Esophagus squamous epithelium (tissue), 5 donors: Measurements from ENCODE around the gene CORO7. TPM values are rescaled to one million over a fixed set of nuclear protein-coding genes. Genes with fewer than 3 reads are reported as not detected.

Experiments
- DNase-seq: peaks from one replicate; lab custom pipeline; 2025; lab: John Stamatoyannopoulos, UW
- H3K27ac ChIP-seq, 4 donors: fragments of 200-600 bp; sonication (generic); one replicate each; pipeline ENCODE4 v1.5.1; 2016 to 2019; ENCODE audit warnings: mild to moderate bottlenecking in 1 of 4
- H3K27me3 ChIP-seq, 4 donors: fragments of 200-600 bp; sonication (generic); 1 replicate in 3 of 4; 2 replicates in 1 of 4; pipeline versions ENCODE4 v1.5.1 to v1.6.0; 2017 to 2021; ENCODE audit warnings: antibody characterized with exemption in 1 of 4
- H3K36me3 ChIP-seq, 3 donors: fragments of 200-600 bp; sonication (generic); one replicate each; pipeline ENCODE4 v1.5.1; 2016 to 2019
- H3K4me1 ChIP-seq, 3 donors: fragments of 200-600 bp; sonication (generic); one replicate each; pipeline ENCODE4 v1.5.1; 2017 to 2019
- H3K4me3 ChIP-seq, 4 donors: fragments of 200-600 bp; sonication (generic); 1 replicate in 3 of 4; 2 replicates in 1 of 4; pipeline ENCODE4 v1.5.1; 2016 to 2019; ENCODE audit warnings: mild to moderate bottlenecking in 2 of 4, moderate library complexity in 1 of 4
- H3K9me3 ChIP-seq, 3 donors: fragments of 200-600 bp; sonication (generic); one replicate each; pipeline ENCODE4 v1.5.1; 2016 to 2019
- POLR2A ChIP-seq, 4 donors: fragments of 450-650 bp; IDR thresholded peaks; one replicate each; pipeline ENCODE4 v1.6.1; 2017; ENCODE audit warnings: antibody characterized with exemption in 4 of 4, mild to moderate bottlenecking in 4 of 4, moderate library complexity in 3 of 4
- WGBS, 2 donors: methylation state at CpG; one replicate each; pipeline ENCODE4 v1.1.5; 2018; 5-methylcytosine and 5-hydroxymethylcytosine counted together
- intact Hi-C: fragments of 100-400 bp; cut with DNase I; formaldehyde crosslinking; loops from one replicate; pipeline ENCODE4 v1.15.0; 2022
- small RNA-seq, 4 donors: library from RNA; depleted of rRNA; stranded (forward); fragments of <200 nt; gene quantifications; one replicate each; pipeline ENCODE3, GENCODE V24; 2016
- total RNA-seq, 4 donors: library from RNA; depleted of rRNA; stranded (reverse); fragments of >200 nt; gene quantifications; one replicate each; pipeline ENCODE4 v1.1.0, GENCODE V29; 2016
- TF ChIP-seq, protein P1 (sequence below), 6 experiments: fragments of 450-650 bp in 4 of 6; fragments of 200-600 bp in 2 of 6; sonication (generic) in 2 of 6; IDR thresholded peaks; one replicate each; pipeline ENCODE4 v1.5.1; 2016 to 2019; ENCODE audit warnings: antibody characterized with exemption in 6 of 6, mild to moderate bottlenecking in 4 of 6, moderate library complexity in 4 of 6
- donor health status: DM: yes; HTN: yes; CAD: no.

Gene CORO7
- total RNA-seq, 4 donors from 2014 or later: 15.8 to 25.9 (median 17.8) TPM

DNA sequence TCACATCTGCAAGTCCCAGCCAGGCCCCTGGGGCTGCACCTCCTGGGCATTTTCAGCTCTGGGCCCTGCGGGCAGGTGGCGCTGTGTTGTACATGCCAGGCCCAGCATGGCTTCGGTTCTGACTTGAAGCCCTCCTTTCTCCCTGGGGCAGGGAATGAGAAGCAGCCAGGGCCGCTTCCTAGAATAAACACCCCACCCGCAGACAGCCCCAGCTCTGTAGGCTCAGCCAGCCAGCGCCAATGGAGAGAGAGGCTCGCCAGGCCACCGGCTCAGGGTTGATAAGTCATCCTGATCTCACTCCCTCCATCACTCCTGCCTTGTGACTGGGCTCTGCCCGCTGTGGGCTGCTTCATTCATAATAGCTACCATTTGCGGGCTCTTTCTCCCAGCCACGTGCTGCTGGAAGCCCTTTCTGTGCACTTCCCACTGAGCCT lies 106.5 kb downstream of the CORO7 start:
- H3K4me3 ChIP-seq: no peak overlapping the region
- TF ChIP-seq, protein P1, sequence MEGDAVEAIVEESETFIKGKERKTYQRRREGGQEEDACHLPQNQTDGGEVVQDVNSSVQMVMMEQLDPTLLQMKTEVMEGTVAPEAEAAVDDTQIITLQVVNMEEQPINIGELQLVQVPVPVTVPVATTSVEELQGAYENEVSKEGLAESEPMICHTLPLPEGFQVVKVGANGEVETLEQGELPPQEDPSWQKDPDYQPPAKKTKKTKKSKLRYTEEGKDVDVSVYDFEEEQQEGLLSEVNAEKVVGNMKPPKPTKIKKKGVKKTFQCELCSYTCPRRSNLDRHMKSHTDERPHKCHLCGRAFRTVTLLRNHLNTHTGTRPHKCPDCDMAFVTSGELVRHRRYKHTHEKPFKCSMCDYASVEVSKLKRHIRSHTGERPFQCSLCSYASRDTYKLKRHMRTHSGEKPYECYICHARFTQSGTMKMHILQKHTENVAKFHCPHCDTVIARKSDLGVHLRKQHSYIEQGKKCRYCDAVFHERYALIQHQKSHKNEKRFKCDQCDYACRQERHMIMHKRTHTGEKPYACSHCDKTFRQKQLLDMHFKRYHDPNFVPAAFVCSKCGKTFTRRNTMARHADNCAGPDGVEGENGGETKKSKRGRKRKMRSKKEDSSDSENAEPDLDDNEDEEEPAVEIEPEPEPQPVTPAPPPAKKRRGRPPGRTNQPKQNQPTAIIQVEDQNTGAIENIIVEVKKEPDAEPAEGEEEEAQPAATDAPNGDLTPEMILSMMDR (IDR thresholded peaks at IDR 0.05): peak; percentile 25 to 64 (median 44)
- TF ChIP-seq POLR2A (IDR thresholded peaks at IDR 0.05): no peak
- no peaks in the 10 kb centered on the region for H3K9me3 ChIP-seq
- H3K36me3 ChIP-seq: no peaks in the 10 kb centered on the region
- peak overlapping the region in 3 of 4 donors; percentile 6 to 53 (median 30) for H3K27ac ChIP-seq
- intact Hi-C loops: no loop called here
- DNase-seq: no peak
- peaks cover under 1 to 56% (median 21%) of the 10 kb centered on the region in 3 donors for H3K4me1 ChIP-seq
- 10% methylated on average over 2 of the region's 11 CpGs; no CpG with 5 or more reads in 1 of the 2 donors for WGBS, 2 donors
- peaks cover 0 to 19% (median 2%) of the 10 kb centered on the region in 4 donors for H3K27me3 ChIP-seq

DNA sequence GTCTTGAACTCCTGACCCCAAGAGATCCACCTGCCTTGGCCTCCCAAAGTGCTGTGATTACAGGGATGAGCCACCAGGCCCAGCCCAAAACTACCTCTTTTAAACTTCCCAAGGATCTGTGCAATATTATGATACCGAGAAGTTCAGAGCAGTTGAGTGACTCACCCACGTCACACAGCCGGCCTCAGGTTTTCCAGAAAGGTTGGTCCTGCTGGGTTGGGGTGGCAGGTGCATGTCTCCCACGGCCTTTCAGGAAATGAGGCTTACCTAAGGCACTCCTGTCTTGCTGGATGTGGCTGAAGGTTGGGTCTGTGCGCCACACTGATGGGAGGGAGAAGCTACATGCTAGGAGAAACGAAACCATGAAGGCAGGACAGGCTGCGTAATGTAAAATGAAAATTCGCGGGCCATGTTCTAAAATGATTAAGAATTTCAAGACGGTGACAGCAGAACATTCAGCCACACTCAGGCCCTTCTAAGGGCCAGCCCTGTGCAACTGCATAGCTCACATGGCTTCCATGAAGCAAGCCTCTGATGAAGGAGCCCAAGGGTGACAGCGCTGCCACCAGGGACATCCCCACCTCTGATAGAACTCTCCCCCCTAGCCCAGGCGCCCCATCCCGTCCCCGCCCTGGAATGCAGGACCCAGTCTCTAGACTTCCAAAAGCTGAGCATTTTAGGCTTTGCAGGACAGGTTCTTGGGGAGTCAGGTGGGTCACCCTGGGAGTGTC lies 107.1 kb downstream of the CORO7 start:
- peak overlapping the region in 3 of 4 donors; percentile 6 to 53 (median 19) for H3K27ac ChIP-seq
- no peaks in the 10 kb centered on the region for H3K9me3 ChIP-seq
- H3K36me3 ChIP-seq: no peaks in the 10 kb centered on the region
- H3K27me3 ChIP-seq: peaks cover 0 to 13% (median 0%) of the 10 kb centered on the region in 4 donors
- no peak overlapping the region for H3K4me3 ChIP-seq
- TF ChIP-seq, protein P1 (IDR thresholded peaks at IDR 0.05): no peak
- TF ChIP-seq POLR2A (IDR thresholded peaks at IDR 0.05): no peak
- DNase-seq: no peak
- 82 to 89% methylated on average over 4 to 9 of the region's 14 CpGs for WGBS, 2 donors
- H3K4me1 ChIP-seq: peaks cover 0 to 51% (median 21%) of the 10 kb centered on the region in 3 donors
- intact Hi-C loops: no loop called here

DNA sequence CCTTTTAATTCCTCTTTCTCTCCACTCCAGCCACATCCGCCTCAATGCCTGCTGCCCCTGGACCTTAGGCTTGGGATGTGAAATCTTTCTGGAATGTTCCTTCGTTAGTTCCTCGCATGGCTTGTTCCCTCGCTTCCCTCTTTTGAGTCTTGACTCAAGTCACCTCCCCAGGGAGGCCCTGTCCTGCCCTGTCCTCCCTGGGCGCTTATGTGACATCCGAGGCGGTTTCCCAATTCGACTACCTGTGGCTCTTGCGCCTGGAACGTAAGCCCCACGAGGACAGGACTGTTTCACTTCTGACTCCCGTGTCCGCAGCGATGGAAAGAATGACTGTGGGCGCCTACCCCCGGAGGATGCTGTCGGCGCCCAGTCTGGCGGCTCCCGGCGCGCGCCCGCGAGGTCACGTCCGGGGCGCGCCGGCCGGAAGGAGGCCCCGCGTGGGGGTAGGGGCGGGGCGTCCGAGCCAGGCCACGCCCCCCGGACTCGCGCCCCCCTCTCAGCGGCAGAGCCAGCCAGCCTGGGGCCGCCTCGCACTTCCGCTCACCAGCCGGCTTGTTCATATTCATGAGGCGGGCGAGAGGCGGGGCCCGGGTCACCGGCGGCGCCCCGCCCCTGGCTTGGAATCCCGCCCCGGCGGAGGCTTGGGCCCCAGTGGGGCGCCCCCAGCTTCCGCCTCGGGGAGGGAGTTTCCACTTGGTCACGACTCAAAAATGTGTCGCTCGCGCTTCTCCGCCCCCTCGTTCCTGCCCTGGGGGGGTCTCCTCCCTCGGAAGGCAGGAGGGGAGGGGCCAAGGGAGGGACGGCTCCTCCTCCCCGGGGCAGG lies 109.0 kb downstream of the CORO7 start:
- Histone ChIP-seq H3K36me3 (no peaks in the 10 kb centered on the region), H3K9me3 (no peaks in the 10 kb centered on the region), H3K27me3 (no peaks in the 10 kb centered on the region), H3K4me1 (peaks cover 0 to 42% (median 17%) of the 10 kb centered on the region in 3 donors), H3K27ac (peak overlapping the region; percentile 74 to 89 (median 79)), H3K4me3 (peak overlapping the region; percentile 41 to 69 (median 48))
- TF ChIP-seq, protein P1 (IDR thresholded peaks at IDR 0.05): peak in 1 of 6 experiments; percentile 3
- peak in 2 of 4 donors; percentile 22 to 57 for TF ChIP-seq POLR2A (IDR thresholded peaks at IDR 0.05)
- intact Hi-C loops: no loop called here
- 13 to 24% methylated on average over 8 to 14 of the region's 68 CpGs for WGBS, 2 donors
- peak; percentile 69 for DNase-seq

DNA sequence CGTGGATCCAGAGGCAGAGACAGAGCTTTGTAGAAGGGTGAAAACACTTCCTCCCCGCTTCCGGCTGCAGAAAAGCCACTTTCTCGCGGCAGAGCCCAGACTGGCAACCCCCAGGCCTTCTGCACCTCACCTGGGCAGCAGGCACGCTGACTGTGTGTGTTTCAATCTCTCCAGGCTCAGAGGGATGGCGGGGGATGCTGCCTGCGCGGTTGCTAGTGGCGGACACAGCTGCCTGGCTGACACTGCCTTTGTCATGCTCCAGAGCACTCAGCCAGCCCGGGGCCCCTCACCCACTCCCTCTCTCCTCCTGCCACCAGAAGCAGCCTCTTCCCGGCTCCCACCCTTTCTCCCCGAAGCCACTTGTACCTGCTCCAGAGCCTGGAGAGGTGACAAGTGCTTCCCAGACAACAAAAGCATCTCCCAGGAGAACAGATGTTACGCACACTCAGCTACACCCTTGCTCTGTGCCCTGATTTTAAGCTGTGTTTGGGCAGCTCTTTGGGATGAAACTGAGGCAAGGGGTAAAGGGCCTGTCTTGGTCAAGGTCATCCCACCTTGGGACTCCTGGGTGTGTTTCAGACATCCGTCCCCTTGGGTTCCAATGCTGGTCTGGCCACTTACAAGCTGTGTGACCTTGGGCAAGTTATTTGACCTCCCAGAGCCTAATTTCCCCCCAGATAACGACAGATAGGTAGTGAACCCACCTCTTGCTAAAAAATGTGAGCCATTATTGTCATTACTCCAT lies 109.8 kb downstream of the CORO7 start:
- TF ChIP-seq POLR2A (IDR thresholded peaks at IDR 0.05): no peak
- TF ChIP-seq, protein P1 (IDR thresholded peaks at IDR 0.05): no peak
- Histone ChIP-seq H3K27ac (peak overlapping the region; percentile 74 to 89 (median 79)), H3K27me3 (no peaks in the 10 kb centered on the region), H3K4me1 (peaks cover 0 to 42% (median 17%) of the 10 kb centered on the region in 3 donors), H3K9me3 (no peaks in the 10 kb centered on the region), H3K36me3 (no peaks in the 10 kb centered on the region), H3K4me3 (peak overlapping the region; percentile 41 to 69 (median 48))
- intact Hi-C loops: no loop called here
- 55 to 61% methylated on average over 7 to 14 of the region's 16 CpGs for WGBS, 2 donors
- DNase-seq: no peak

Small RNAs within 50 kb of the gene (small RNA-seq; reads per million reads assigned to genes)
- gene AC012676.2: 0 reads per million in 4 donors

Other genes with a start within 250 kb of the CORO7 start
- 1 to 10 TPM in 1 of 4 donors, under 1 TPM in 2, not detected in 1; 0.04 to 1.8 (median 0.38) TPM for gene SRL, start 174.5 kb downstream of the CORO7 start, total RNA-seq
- 1 to 10 TPM; 5.8 to 9.8 (median 9.3) TPM for gene TFAP4, start 143.6 kb downstream of the CORO7 start, total RNA-seq
- gene GLIS2, start 100.5 kb downstream of the CORO7 start, total RNA-seq: 1 to 10 TPM in 1 of 4 donors, under 1 TPM in 3; 0.30 to 1.7 (median 0.67) TPM
- gene PAM16, start 65.3 kb downstream of the CORO7 start, total RNA-seq: 10 to 100 TPM; 29.5 to 40.8 (median 33.2) TPM
- 10 to 100 TPM in 3 of 4 donors, 1 to 10 TPM in 1; 9.2 to 20.2 (median 14.2) TPM for gene VASN, start 44.7 kb downstream of the CORO7 start, total RNA-seq
- gene DNAJA3, start 9.3 kb upstream of the CORO7 start, total RNA-seq: 10 to 100 TPM; 45.2 to 59.1 (median 49.1) TPM
- 10 to 100 TPM; 25.4 to 55.5 (median 34.9) TPM for gene NMRAL1, start 58.0 kb upstream of the CORO7 start, total RNA-seq
- gene HMOX2, start 59.8 kb upstream of the CORO7 start, total RNA-seq: 10 to 100 TPM; 46.9 to 94.0 (median 75.0) TPM
- gene CDIP1, start 122.2 kb upstream of the CORO7 start, total RNA-seq: 10 to 100 TPM; 10.2 to 26.5 (median 16.5) TPM
- under 1 TPM in 3 of 4 donors, not detected in 1; 0.04 to 0.19 (median 0.06) TPM for gene C16orf96, start 139.7 kb upstream of the CORO7 start, total RNA-seq
- gene UBALD1, start 198.3 kb upstream of the CORO7 start, total RNA-seq: 10 to 100 TPM in 1 of 4 donors, 1 to 10 TPM in 3; 5.9 to 17.0 (median 9.6) TPM
- gene MGRN1, start 208.2 kb upstream of the CORO7 start, total RNA-seq: 10 to 100 TPM; 15.8 to 25.6 (median 22.0) TPM